GM19438 (cell line): Measurements from ENCODE around the gene SKOR1.

Source experiments
- ATAC-seq: cut with Tn5 transposase; IDR thresholded peaks from one replicate; pipeline ENCODE4 v1.9.1; 2021; ENCODE audit warnings: low read depth; ENCODE audit not compliant: unreplicated experiment

SKOR1 gene

DNA sequence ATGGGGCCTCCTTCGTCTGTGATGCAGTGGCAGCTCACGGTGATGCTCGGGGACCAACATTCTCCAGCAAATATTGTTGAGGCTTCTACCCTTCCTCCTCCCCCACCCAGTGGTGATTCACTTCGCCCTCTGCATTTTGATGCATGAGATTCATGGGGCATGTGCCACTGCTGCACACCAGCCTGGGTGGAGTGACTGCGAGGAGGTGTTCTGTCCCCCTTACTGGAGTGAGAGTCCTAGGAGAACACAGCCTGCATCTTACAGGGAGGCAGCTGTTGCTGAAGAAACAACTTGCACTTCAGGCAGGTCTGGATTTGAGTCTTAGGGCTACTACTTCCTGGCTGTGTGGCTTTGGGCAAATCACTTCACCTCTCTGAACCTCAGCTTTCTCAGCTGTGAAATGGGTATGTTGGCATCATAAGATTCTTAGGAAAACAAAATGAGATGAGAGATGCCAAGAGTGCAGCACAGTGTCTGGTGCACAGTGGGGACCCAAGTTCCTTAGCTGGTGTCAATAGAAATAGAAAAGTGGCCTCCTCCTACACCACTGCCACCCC, 10.2 kb upstream of the SKOR1 start:
- ATAC-seq: no peak

DNA sequence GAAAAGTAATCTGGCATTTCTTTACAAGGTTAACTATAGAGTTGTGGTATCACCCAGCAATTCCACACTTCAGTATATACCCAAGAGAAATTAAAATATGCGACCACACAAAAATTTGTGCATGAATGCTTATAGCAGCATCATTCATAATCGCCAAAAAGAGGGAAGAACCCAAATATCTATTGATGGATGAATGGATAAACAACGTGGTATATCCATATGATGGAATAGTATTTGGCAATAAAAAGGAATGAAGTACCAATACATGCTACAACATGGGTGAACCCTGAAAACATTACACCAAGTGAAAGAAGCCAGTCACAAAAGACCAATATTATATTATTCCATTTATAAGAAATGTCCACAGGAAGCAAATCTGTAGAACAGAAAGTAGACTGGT, 8.6 kb upstream of the SKOR1 start:
- no peak for ATAC-seq

- ATAC-seq: no peak
These were observed 6.8 kb upstream of the SKOR1 start for GRCh38 chr15:67818464-67818863.

DNA sequence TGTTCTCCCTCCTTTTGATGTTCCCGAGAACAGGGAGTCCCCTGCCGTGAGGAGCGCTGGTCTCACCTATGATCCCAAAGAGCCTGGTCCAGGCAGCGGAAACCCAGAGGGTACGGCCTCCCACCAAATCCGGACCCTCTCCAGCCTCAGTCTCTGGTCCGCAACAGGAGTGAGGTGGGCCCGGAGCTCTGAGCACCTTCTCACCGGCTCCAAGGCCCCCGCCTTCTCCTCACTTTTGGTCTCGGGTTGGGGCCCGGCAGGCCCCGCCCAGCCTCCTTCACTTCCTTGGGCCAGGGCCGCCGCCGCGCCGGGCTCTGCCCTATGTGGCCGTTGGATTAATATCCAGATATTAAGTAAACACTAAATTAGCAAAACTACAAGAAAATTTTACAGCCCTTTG, 5.7 kb upstream of the SKOR1 start:
- no peak for ATAC-seq

GRCh38 chr15:67820122-67820991, 5.0 kb upstream of the SKOR1 start:
- no peak for ATAC-seq

DNA sequence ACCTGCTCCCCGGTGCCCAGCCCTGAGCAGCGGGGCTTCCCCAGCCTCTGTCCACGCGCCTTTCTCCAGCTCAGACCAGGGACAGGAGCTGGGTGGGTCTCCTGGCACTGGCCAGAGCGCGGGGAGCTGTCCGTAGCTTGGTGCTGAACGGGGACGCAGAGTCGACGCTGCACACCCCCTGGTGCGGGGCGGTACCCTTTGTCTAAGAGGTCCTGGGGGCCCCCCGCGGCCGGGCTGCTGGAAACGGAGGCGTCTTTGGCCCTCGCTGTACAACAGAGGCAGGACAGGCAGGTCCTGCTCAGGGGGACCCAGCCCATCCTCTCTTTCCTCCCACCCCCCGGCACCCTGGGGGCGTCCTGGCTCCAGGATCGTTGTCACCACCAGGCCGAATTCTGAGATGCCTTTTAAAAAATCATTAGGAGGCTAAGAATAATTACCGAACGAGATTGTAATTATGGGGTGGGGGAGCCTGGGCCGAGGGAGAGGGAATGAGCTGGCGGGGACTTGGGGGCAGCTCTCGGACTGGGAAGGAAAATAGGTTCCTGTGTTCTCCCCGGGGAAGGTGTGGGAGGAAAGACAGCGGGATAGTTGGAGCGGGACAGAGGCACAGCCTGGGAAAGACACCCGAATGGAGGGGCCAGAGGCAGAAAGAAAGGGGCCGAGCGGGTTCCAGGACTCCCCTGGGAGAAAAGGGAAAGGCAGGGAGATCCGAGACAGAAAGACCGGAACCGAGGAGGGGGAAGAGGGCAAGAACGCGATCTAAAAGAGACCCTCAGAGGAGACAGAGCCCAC, 4.1 kb upstream of the SKOR1 start:
- no peak for ATAC-seq

DNA sequence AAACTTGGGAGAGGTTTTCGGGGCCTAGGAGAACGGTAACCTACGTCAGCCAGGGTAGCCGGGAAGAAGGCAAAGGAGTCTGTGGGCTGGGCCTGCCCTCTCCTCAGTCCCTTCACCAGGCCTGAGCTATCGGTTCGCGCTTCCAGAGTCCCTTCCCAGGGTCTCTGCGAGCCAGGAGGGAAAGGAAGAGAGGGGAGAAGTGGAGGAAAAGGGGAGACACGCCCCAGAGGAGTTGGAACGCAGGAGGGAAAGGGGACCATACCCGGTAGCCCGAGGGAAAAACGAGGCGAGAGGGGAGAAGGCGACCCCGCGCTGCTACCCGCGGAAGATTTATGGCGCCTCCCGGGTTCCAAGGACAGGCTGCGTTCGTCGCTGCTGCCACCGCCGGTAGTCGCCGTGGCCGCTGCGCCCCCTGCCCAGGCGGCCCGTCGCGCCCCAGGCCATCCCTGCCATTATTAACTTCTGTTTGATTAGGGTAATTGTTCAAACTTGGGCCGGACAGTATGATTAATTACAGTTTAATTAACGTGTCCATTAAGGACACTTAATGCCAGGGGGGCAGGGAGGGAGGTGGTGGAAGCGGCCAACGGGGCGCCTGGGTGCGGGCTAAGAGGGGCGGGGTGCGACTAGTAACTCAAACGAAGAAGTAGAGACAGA, 3.4 kb upstream of the SKOR1 start:
- no peak for ATAC-seq

- no peak for ATAC-seq
These were observed 2.6 kb upstream of the SKOR1 start for GRCh38 chr15:67822537-67823313.

GRCh38 chr15:67823314-67824196, 1.8 kb upstream of the SKOR1 start:
- no peak for ATAC-seq

DNA sequence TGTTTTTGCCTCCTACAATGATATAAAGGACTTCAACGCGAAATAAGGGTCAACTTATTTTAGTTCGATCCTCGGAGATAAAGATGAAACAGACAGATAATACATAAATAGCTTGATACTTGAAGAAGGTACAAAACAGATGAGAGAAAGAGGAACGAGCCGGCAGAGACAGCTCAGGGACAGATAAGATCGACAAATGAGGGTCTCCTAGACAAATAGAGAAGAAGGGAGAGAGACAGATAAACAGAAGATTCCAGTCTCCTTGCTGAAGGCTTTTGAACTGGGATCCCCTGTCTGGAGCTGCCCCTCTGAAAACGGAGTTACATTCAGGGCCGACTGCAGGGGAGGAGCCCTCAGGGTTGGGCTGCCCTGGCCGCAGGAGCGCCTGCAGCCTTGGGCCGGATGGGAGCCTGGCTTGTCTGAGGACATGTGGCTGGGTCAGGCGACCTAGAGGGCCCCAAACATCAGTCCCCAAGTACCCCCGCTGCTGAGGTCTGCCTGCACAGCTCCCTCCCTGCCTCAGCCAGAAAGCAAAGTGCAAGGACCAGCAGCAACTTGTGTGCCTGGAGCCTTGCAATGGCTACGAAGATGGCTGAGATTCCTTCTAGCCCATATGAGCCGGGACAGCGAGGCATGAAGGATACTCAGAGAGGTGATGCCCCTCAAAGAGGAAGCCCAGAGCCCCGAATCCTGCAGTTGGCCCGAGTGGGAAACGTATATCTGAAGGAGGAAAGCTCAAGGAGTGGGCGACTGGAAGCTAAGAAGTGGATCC, 926 bp upstream of the SKOR1 start:
- ATAC-seq: no peak

DNA sequence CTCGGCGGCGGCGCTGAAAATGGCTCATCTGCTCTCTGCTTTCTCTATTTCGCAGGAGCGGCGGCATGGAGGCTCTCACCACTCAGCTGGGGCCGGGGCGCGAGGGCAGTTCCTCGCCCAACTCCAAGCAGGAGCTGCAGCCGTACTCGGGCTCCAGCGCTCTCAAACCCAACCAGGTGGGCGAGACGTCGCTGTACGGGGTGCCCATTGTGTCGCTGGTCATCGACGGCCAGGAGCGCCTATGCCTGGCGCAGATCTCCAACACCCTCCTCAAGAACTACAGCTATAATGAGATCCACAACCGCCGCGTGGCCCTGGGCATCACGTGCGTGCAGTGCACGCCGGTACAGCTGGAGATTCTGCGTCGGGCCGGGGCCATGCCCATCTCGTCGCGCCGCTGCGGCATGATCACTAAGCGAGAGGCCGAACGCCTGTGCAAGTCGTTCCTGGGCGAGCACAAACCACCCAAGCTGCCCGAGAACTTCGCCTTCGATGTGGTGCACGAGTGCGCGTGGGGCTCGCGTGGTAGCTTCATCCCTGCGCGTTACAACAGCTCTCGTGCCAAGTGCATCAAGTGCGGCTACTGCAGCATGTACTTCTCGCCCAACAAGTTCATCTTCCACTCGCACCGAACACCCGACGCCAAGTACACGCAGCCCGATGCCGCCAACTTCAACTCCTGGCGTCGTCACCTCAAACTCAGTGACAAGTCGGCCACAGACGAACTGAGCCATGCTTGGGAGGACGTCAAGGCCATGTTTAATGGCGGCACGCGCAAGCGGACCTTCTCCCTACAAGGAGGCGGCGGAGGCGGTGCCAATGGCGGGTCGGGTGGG, 790 bp downstream of the SKOR1 start:
- ATAC-seq: no peak

GRCh38 chr15:67826717-67827561, 1.6 kb downstream of the SKOR1 start:
- no peak for ATAC-seq

GRCh38 chr15:67827562-67828277, 2.4 kb downstream of the SKOR1 start:
- no peak for ATAC-seq

DNA sequence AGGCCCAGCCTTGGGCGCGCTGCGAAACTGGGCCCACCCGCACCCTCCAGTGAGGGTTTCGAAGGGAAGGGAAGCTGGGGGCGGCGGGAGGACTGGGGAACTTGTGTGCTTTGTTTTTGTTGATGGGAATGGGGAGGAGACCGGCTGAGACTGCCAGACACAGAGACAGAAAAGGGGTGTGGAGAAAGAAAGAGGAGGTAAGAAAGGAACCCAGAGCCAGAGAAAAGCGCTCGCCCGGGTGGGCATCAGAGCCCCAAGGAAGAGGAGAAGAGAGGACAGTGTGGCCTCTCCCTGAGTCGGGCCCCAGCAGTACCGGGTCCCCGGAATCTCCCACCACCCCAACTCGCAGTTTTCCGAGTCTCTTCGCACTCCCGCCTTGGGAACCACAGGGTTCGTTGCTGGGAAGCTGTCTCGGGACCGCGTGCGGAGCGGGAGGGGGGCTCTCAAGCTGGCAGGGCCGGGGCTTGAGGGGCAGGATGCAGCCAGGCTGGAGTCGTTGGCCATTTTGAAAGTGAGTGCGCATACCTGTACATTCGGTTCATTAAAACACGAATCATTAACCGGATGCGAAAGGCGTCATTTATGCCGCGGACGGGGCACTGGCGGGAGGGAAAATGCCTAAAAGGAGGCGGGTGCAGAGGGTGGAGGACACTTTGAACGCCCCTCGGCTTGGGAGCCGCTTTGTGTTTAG, 3.1 kb downstream of the SKOR1 start:
- no peak for ATAC-seq

GRCh38 chr15:67828969-67829646, 3.8 kb downstream of the SKOR1 start:
- ATAC-seq: no peak
